Transverse colon (tissue), 4 donors: ENCODE data around the gene BMPER.

Experiments used
- CTCF ChIP-seq, 5 experiments: fragments of 200-600 bp in 3 of 5; fragments of 450-650 bp in 2 of 5; sonication (generic) in 3 of 5; IDR thresholded peaks; 1 replicate in 2 of 5; 2 replicates in 3 of 5; pipeline ENCODE4 v1.5.1; 2016 to 2017; ENCODE audit warnings: antibody characterized with exemption in 5 of 5, inconsistent platforms in 3 of 5, mild to moderate bottlenecking in 2 of 5, moderate library complexity in 1 of 5
- EP300 ChIP-seq: sonication (generic); formaldehyde crosslinking; IDR thresholded peaks from one replicate; pipeline ENCODE4 v1.6.1; 2017; ENCODE audit warnings: antibody characterized with exemption, low read depth
- POLR2A ChIP-seq: fragments of 450-650 bp; IDR thresholded peaks from one replicate; pipeline ENCODE4 v1.6.1; 2016; ENCODE audit warnings: antibody characterized with exemption, mild to moderate bottlenecking, moderate library complexity
- POLR2AphosphoS5 ChIP-seq, 3 donors: sonication (generic); formaldehyde crosslinking; IDR thresholded peaks; one replicate each; pipeline ENCODE4 v1.6.1; 2016; ENCODE audit warnings: antibody characterized with exemption in 3 of 3

- TF ChIP-seq CTCF (IDR thresholded peaks at IDR 0.05) (no peak), POLR2AphosphoS5 (IDR thresholded peaks at IDR 0.05) (peak in 1 of 3 donors; percentile 74), POLR2A (no peak), EP300 (no peak)
These were observed 16.0 kb downstream of the BMPER start for GRCh38 chr7:33921216-33921938.
